Panc1 (cell line): Measurements from ENCODE around the gene IL32. TPM values are rescaled to one million over a fixed set of nuclear protein-coding genes. Genes with fewer than 3 reads are reported as not detected.

Source experiments
- ATAC-seq: fragments of 200-7000 bp; cut with Tn5 transposase; 2 replicates; pipeline ENCODE4 v1.9.1; 2020; ENCODE audit warnings: mild to moderate bottlenecking, moderate library complexity
- BruUV-seq: library from RNA; stranded (reverse); fragments of 400-500 nt; replicated peaks from 2 replicates; lab custom pipeline; 2021; lab: Mats Ljungman, UMichigan
- CTCF ChIA-PET: fragments of 300-600 bp; sonication (Branson Sonifier 250); formaldehyde crosslinking; loops from one replicate; lab custom pipeline; 2022; ENCODE audit warnings: antibody characterized with exemption; lab: Charles Lee
- POLR2A ChIA-PET: fragments of 300-600 bp; sonication (Branson Sonifier 250); formaldehyde crosslinking; loops from one replicate; lab custom pipeline; 2022; ENCODE audit warnings: antibody characterized with exemption; lab: Charles Lee
- DNase-seq: peaks from one replicate; pipeline ENCODE4 v3.0.0-alpha.2; 2010; ENCODE audit warnings: low read depth, low spot score
- H3K27ac ChIP-seq: 2 replicates; pipeline ENCODE4 v1.5.1; 2011; ENCODE audit warnings: mild to moderate bottlenecking, low read length, inconsistent platforms
- H3K27me3 ChIP-seq: fragments of 200-500 bp; sonication (Bioruptor generic); 2 replicates; pipeline ENCODE4 v1.6.0; 2014; ENCODE audit warnings: low read length, inconsistent platforms; ENCODE audit not compliant: control insufficient read depth, insufficient read depth
- H3K36me3 ChIP-seq: fragments of 200-500 bp; sonication (Bioruptor generic); 2 replicates; pipeline ENCODE4 v1.5.1; 2014; ENCODE audit warnings: inconsistent platforms, mild to moderate bottlenecking, low read length, moderate library complexity; ENCODE audit not compliant: control insufficient read depth, insufficient read depth
- H3K4me1 ChIP-seq: 2 replicates; pipeline ENCODE4 v1.5.1; 2011; ENCODE audit warnings: inconsistent platforms, mild to moderate bottlenecking, low read length, moderate library complexity; ENCODE audit not compliant: control insufficient read depth, insufficient read depth
- H3K4me3 ChIP-seq, 2 experiments: 2 replicates each; pipeline ENCODE4 v1.5.1; 2011 to 2012; ENCODE audit warnings: low read depth in 2 of 2, low read length in 2 of 2, mild to moderate bottlenecking in 2 of 2, inconsistent platforms in 1 of 2, moderate library complexity in 1 of 2
- H3K9me3 ChIP-seq: fragments of 200-500 bp; sonication (Bioruptor generic); 2 replicates; pipeline ENCODE4 v1.5.1; 2014; ENCODE audit warnings: low read depth, mild to moderate bottlenecking, inconsistent platforms, low read length, moderate library complexity; ENCODE audit not compliant: control insufficient read depth, insufficient read depth
- CTCF ChIP-seq: fragments of 450-650 bp; IDR thresholded peaks from 2 replicates; pipeline ENCODE4 v1.5.1; 2017; ENCODE audit warnings: mild to moderate bottlenecking
- POLR2AphosphoS5 ChIP-seq: IDR thresholded peaks from 2 replicates; pipeline ENCODE4 v1.6.1; 2012; ENCODE audit warnings: mild to moderate bottlenecking, low read depth, low read length, moderate library complexity
- REST ChIP-seq, 2 experiments: IDR thresholded peaks; 2 replicates each; pipeline ENCODE4 v1.6.1; 2011 to 2012; ENCODE audit warnings: low read depth in 2 of 2, control low read depth in 1 of 2, low read length in 1 of 2, mild to moderate bottlenecking in 1 of 2, moderate library complexity in 1 of 2; ENCODE audit not compliant: insufficient read depth in 1 of 2
- SIN3A ChIP-seq: IDR thresholded peaks from 2 replicates; pipeline ENCODE4 v1.6.1; 2012; ENCODE audit warnings: low read depth, mild to moderate bottlenecking, low read length, moderate library complexity, borderline replicate concordance; ENCODE audit not compliant: insufficient read depth
- TCF7L2 ChIP-seq: IDR thresholded peaks from 2 replicates; pipeline ENCODE4 v1.6.1; 2011; ENCODE audit warnings: mild to moderate bottlenecking, low read depth, low read length, inconsistent platforms
- in situ Hi-C: cut with HindIII; loops from 2 replicates; pipeline ENCODE4 v1.10.0; 2016; ENCODE audit warnings: low sequenced_read_pairs, low pct_unique_long_range_greater_than_20kb
- intact Hi-C: fragments of 100-400 bp; cut with micrococcal nuclease; formaldehyde crosslinking; loops from one replicate; pipeline ENCODE4 v1.10.0; 2022; ENCODE audit not compliant: unreplicated experiment
- total RNA-seq: library from RNA; stranded (reverse); gene quantifications from one replicate; pipeline ENCODE4 v1.2.1, GENCODE V29; 2021; ENCODE audit not compliant: unreplicated experiment

Gene IL32
- total RNA-seq, 1 experiment from 2014 or later, result 17.1 TPM

GRCh38 chr16:3097266-3097665 is 31.8 kb downstream of the IL32 start:
- peaks cover 5% of the 10 kb centered on the region for H3K4me1 ChIP-seq
- H3K27ac ChIP-seq, result no peak overlapping the region
- H3K4me3 ChIP-seq, result no peak overlapping the region
- intact Hi-C loops (no loop called here), in situ Hi-C loops (no loop called here)
- ATAC-seq (no peak), DNase-seq (no peak)
- H3K9me3 ChIP-seq, result no peaks in the 10 kb centered on the region
- no peaks in the 10 kb centered on the region for H3K27me3 ChIP-seq
- POLR2A ChIA-PET, result interaction anchor here (0.5 kb wide), 1 partner anchor 25 kb away, joined by 13 read pairs; no protein-coding TSS in a partner anchor
- BruUV-seq, result no TSS peak
- H3K36me3 ChIP-seq, result no peaks in the 10 kb centered on the region
- no peak for TF ChIP-seq CTCF
- no peak for TF ChIP-seq POLR2AphosphoS5
- TF ChIP-seq REST (IDR thresholded peaks at IDR 0.05; ENCODE audit: insufficient read depth in 1 of 2, low read depth in 2 of 2, low read length in 1 of 2), result no peak
- no peak for TF ChIP-seq TCF7L2
- TF ChIP-seq SIN3A, result no peak
- CTCF ChIA-PET, result interaction anchor here (1.1 to 1.5 kb wide), 2 partner anchors 10 to 39 kb away, joined by 3 to 4 read pairs; no protein-coding TSS in a partner anchor

GRCh38 chr16:3098459-3099394 is 33.3 kb downstream of the IL32 start, which contains the start of gene ZSCAN10:
Gene ZSCAN10, minus strand, starts transcription at chr16:3099294. Its CDS starts 6,357 bp downstream, at chr16:3092937.
- TF ChIP-seq SIN3A (no peak), TCF7L2 (no peak), CTCF (no peak), REST (IDR thresholded peaks at IDR 0.05; ENCODE audit: insufficient read depth in 1 of 2, low read depth in 2 of 2, low read length in 1 of 2) (no peak), POLR2AphosphoS5 (no peak)
- no peak for DNase-seq
- intact Hi-C loops, result no loop called here
- Histone ChIP-seq H3K4me3 (peak within 1 kb of the TSS; percentile 7 to 49; a peak in 3 of 4 replicates), H3K27me3 (no peaks in the 10 kb centered on the region), H3K36me3 (no peaks in the 10 kb centered on the region), H3K4me1 (peaks cover 5% of the 10 kb centered on the region), H3K9me3 (no peaks in the 10 kb centered on the region), H3K27ac (peak within 1 kb of the TSS; percentile 48; the same call in 1 of the 2 replicates)
- BruUV-seq, result no TSS peak
- ChIA-PET CTCF (interaction anchor here (0.6 to 1.5 kb wide), 5 partner anchors 12 to 1082 kb away, joined by 3 to 5 read pairs (median 4); no protein-coding TSS in a partner anchor), POLR2A (no interaction called here)
- in situ Hi-C loops, result no loop called here
- no peak for ATAC-seq
